Sigmoid colon (tissue), 4 donors: Measurements from ENCODE around the gene TPST1.

Source experiments
- CTCF ChIP-seq, 4 experiments: fragments of 450-650 bp in 3 of 4; fragments of 200-600 bp in 1 of 4; IDR thresholded peaks; one replicate each; pipeline ENCODE4 v1.5.1; 2016 to 2019; ENCODE audit warnings: antibody characterized with exemption in 4 of 4, mild to moderate bottlenecking in 3 of 4, moderate library complexity in 2 of 4
- EP300 ChIP-seq, 4 donors: sonication (generic); formaldehyde crosslinking; IDR thresholded peaks; one replicate each; pipeline ENCODE4 v1.6.1; 2017; ENCODE audit warnings: antibody characterized with exemption in 4 of 4
- POLR2A ChIP-seq, 2 donors: fragments of 450-650 bp; IDR thresholded peaks; one replicate each; pipeline ENCODE4 v1.6.1; 2016; ENCODE audit warnings: antibody characterized with exemption in 2 of 2, mild to moderate bottlenecking in 2 of 2, moderate library complexity in 2 of 2
- POLR2AphosphoS5 ChIP-seq, 4 donors: sonication (generic); formaldehyde crosslinking; IDR thresholded peaks; one replicate each; pipeline ENCODE4 v1.6.1; 2017; ENCODE audit warnings: antibody characterized with exemption in 4 of 4

GRCh38 chr7:66227808-66228207 lies 22.7 kb downstream of the TPST1 start:
- TF ChIP-seq CTCF (IDR thresholded peaks at IDR 0.05) = no peak
- TF ChIP-seq POLR2AphosphoS5 (IDR thresholded peaks at IDR 0.05) = no peak
- TF ChIP-seq EP300 (IDR thresholded peaks at IDR 0.05) = no peak
- no peak for TF ChIP-seq POLR2A (IDR thresholded peaks at IDR 0.05)
